Cardiac fibroblast (primary cell): ENCODE data around the gene STYX.
"Not testable (repeated sequence)": the region's sequence is repeated elsewhere in the genome, so short reads cannot be mapped to it uniquely, and the experiment has no call there.

Experiments used
- DNase-seq, 2 donors: peaks; one replicate each; pipeline versions ENCODE4 v3.0.0 to v3.0.0-alpha.2; 2010; ENCODE audit warnings: low read depth in 2 of 2
- H3K4me3 ChIP-seq, 2 donors: replicated peaks in 1 of 2; 1 replicate in 1 of 2; 2 replicates in 1 of 2; pipeline ENCODE4 v1.5.1; 2011; ENCODE audit warnings: low read depth in 2 of 2, low read length in 2 of 2, mild to moderate bottlenecking in 2 of 2, moderate library complexity in 1 of 2
- TF ChIP-seq, protein P1 (sequence below): IDR thresholded peaks from one replicate; pipeline ENCODE4 v1.5.1; 2011; ENCODE audit warnings: low read depth, mild to moderate bottlenecking, low read length, inconsistent platforms

Gene STYX

DNA sequence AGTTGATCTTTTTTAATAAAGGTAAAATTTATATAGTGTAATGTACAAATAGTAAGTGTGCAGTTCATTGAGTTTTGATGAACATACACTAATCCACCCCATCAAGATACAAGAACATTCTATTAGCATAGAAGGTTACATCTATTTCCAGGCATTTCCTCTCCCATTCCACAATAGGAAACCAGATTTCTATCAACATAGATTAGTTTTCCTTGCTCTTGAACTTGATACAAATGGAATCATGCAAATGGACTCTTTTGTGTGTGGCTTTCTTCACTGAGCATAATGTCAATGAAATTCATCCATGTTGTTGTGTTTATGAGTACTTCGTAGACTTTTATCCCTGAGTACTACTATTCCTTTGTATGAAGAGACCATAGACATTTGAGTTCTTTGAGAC, 10.8 kb downstream of the STYX start:
- DNase-seq = no peak
- TF ChIP-seq, protein P1, sequence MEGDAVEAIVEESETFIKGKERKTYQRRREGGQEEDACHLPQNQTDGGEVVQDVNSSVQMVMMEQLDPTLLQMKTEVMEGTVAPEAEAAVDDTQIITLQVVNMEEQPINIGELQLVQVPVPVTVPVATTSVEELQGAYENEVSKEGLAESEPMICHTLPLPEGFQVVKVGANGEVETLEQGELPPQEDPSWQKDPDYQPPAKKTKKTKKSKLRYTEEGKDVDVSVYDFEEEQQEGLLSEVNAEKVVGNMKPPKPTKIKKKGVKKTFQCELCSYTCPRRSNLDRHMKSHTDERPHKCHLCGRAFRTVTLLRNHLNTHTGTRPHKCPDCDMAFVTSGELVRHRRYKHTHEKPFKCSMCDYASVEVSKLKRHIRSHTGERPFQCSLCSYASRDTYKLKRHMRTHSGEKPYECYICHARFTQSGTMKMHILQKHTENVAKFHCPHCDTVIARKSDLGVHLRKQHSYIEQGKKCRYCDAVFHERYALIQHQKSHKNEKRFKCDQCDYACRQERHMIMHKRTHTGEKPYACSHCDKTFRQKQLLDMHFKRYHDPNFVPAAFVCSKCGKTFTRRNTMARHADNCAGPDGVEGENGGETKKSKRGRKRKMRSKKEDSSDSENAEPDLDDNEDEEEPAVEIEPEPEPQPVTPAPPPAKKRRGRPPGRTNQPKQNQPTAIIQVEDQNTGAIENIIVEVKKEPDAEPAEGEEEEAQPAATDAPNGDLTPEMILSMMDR = no peak
- H3K4me3 ChIP-seq = no peak overlapping the region

DNA sequence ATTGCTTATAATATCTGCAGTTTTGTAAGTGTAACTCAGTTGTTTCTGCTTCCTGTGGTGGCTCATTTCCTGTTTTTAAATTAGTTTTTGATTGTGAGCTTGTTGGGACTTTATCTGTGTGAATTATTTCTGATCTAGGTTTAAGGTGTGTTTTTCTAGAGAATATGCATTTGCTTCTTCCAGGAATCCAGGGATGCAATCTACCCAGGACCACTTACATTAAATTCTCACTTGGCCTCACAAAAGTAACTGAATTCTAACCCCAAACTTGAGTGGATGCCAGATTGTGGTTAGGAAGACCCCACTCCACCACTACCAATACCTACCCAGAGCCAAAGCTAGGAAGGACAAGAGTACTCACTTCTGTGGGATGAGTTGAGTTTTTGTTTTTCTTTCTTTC, 11.9 kb downstream of the STYX start:
- no peak for DNase-seq
- no peak overlapping the region for H3K4me3 ChIP-seq
- TF ChIP-seq, protein P1 = no peak

DNA sequence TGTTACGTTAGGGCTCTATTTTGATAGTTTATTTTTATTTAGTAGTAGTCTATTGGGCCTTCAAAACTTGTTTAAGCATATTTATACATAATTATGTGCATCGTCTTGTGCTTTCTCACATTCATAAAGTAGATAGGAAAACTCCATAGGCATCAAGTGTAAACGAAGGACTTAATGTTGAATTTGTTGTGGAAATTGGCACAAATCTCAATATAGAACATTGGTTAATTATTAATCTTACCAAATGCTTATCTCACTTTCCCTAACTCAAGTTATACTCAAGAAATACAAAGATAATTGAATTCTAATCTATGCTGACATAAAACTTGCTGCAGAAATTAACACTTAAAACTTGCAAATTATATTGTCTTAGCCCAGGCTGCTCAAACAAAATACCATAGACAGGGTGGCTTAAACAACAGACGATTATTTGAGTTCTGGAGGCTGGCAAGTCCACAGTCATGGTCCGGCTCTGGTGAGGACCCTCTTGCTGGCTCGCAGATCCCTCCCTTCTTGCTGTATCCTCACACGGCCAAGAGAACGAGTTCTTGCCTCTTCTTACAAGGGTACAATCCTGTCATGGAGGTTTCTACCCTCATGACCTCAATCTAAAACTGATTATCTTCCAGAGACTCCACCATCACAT, 18.8 kb downstream of the STYX start:
- TF ChIP-seq, protein P1 = no peak
- no peak for DNase-seq
- H3K4me3 ChIP-seq = no peak overlapping the region

DNA sequence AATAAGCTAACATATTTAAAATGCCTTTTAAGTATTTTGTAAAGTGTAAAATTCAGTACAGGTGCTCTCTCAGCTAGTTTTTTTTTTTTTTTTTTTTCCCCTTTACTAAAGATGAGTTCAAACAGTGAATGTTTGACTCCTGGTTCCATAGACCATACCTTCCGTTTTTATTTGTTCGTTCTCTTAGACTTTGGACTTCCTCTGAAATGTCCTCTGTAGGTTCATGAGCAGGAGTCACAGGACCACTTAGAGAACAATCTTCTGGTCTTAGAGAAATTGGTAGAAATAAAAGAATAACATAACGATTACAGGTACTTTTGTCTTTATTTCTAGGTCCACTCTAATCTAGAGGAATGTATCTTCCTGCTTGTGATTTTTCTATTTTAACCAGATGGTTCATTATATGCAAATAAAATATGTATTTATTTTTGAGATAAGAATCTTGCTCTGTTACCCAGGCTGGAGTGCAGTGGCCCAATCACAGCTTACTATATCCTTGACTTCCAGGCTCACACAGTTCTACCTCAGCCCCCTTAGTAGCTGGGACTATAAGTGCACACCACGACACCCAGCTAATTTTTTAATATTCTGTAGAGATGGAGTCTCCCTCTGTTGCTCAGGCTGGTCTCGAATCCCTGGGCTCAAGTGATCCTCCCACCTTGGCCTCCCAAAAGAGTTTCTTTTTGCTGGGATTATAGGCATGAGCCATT, 25.8 kb downstream of the STYX start:
- TF ChIP-seq, protein P1 = no peak
- H3K4me3 ChIP-seq = no peak overlapping the region
- no peak for DNase-seq

DNA sequence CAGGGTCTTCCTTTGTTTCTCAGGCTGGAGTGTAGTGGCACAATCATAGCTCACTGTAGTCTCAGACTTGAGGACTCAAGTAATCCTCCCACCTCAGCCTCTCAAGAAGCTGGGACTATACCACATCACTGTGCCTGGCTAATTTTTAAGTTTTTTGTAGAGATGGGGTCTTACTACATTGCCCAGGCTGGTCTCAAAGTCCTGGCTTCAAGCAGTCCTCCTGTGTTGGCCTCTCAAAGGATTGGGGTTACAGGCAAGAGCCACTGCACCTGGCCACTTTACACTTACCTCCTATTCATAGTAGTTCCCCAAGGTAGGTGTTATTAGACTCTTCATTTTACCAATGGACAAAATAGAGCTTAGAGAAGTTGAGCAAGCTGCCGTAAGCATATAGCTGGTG, 29.2 kb downstream of the STYX start:
- H3K4me3 ChIP-seq = no peak overlapping the region
- DNase-seq = no peak
- TF ChIP-seq, protein P1 = no peak

DNA sequence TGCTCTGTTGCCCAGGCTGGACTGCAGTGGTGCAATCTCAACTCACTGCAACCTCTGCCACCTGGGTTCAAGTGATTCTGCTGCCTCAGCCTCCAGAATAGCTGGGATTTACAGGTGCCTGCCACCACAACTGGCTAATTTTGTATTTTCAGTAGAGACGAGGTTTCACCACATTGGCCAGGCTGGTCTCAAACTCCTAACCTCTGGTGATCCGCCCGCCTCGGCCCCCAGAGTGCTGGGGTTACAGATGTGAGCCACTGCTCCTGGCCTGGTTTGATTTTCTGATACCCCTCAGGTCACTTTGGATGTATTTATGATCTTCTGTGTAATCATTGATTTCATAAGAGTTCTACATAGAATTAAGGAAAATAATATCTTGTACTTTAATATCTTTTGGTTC, 33.0 kb downstream of the STYX start:
- not testable (repeated sequence) for DNase-seq, H3K4me3 ChIP-seq

DNA sequence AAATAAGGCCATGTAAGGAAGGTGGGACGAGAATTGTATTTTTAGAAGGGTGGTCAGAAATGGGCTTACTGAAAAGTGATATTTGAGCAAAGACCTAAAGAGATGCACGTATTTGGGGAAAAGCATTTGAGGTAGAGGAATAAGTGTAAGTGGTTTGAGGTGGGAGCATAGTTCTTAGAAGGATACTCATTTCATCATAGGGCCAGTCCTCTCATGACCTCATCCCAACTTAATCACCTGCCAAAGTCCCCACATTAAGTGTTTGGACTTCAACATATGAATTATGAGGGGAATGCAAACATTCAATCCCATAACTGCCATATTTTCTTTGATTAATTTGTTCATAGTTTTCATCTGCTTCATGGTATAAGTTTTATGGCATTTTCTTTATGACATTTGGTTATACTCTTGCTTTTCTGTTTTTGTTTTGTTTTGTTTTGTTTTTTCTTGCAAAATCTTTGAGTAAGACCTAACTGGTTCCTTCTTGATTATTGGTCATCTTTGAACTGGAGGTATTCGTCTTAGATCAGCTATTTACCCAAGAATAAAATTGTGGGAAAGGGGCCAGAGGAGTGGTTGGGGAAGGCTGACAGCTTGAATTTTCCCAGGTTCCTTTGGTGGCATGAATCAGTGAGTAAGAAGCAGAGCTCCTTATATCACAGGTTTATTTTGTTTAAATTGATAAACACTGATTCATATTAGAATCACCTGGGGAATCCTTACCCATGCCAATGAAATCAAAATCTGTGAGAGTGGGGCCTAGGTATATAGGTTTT, 37.3 kb downstream of the STYX start:
- DNase-seq = no peak
- no peak overlapping the region for H3K4me3 ChIP-seq
- TF ChIP-seq, protein P1 = no peak
